ENCODE data around the gene CTIF.

GRCh38 chr18:48780913-48781162 lies 242.0 kb downstream of the CTIF start:
- TF ChIP-seq CTCF (IDR thresholded peaks at IDR 0.05; ENCODE audit: poor library complexity) = no peak
- TF ChIP-seq EZH2 (IDR thresholded peaks at IDR 0.05; ENCODE audit: borderline replicate concordance) = no peak

Measured in hepatocyte (in vitro differentiated cells).